IMR-90 (cell line): Measurements from ENCODE around the gene CPLX1. TPM values are rescaled to one million over a fixed set of nuclear protein-coding genes. Genes with fewer than 3 reads are reported as not detected.

ENCODE experiments used
- ATAC-seq: fragments of 200-7000 bp; cut with Tn5 transposase; 2 replicates; pipeline ENCODE4 v1.9.1; 2020; ENCODE audit warnings: low read depth, mild to moderate bottlenecking, moderate library complexity
- BruUV-seq: library from RNA; stranded (reverse); fragments of 400-500 nt; replicated peaks from 2 replicates; lab custom pipeline; 2021; lab: Mats Ljungman, UMichigan
- CTCF ChIA-PET: fragments of 300-600 bp; formaldehyde crosslinking; extraction: SDS; loops from one replicate; lab custom pipeline; 2021; ENCODE audit warnings: antibody characterized with exemption; lab: Yijun Ruan, JAX
- POLR2A ChIA-PET: fragments of 300-600 bp; sonication (Branson Sonifier 250); formaldehyde crosslinking; loops from one replicate; lab custom pipeline; 2022; ENCODE audit warnings: antibody characterized with exemption; ENCODE audit not compliant: unreplicated experiment; lab: Charles Lee
- DNase-seq: peaks from one replicate; pipeline ENCODE4 v3.0.0; 2013
- H2AFZ ChIP-seq: replicated peaks from 2 replicates; pipeline ENCODE3; 2013; ENCODE audit warnings: low read length, mild to moderate bottlenecking; ENCODE audit not compliant: poor library complexity
- H2AK5ac ChIP-seq: 2 replicates; pipeline ENCODE4 v1.6.1; 2013; ENCODE audit warnings: low read depth, low read length, inconsistent platforms
- H2AK9ac ChIP-seq: replicated peaks from 2 replicates; pipeline ENCODE3; 2013; ENCODE audit warnings: mild to moderate bottlenecking, low read depth, low read length, moderate library complexity; ENCODE audit not compliant: poor library complexity
- H2BK120ac ChIP-seq: 2 replicates; pipeline ENCODE4 v1.6.1; 2013; ENCODE audit warnings: low read depth, low read length, inconsistent platforms
- H2BK15ac ChIP-seq: 3 replicates; pipeline ENCODE4 v1.6.1; 2013; ENCODE audit warnings: low read depth, low read length, inconsistent platforms
- H2BK20ac ChIP-seq: 2 replicates; pipeline ENCODE4 v1.6.1; 2013; ENCODE audit warnings: low read depth, mild to moderate bottlenecking, inconsistent platforms, low read length, moderate library complexity
- H2BK5ac ChIP-seq: 2 replicates; pipeline ENCODE4 v1.6.1; 2013; ENCODE audit warnings: mild to moderate bottlenecking, low read depth, low read length, inconsistent platforms; ENCODE audit not compliant: poor library complexity, severe bottlenecking
- H3K14ac ChIP-seq: replicated peaks from 2 replicates; pipeline ENCODE4 v1.6.1; 2013; ENCODE audit warnings: low read depth, low read length, inconsistent platforms
- H3K18ac ChIP-seq: 2 replicates; pipeline ENCODE4 v1.6.1; 2013; ENCODE audit warnings: low read depth, low read length, control low read depth
- H3K23ac ChIP-seq: 2 replicates; pipeline ENCODE4 v1.6.1; 2013; ENCODE audit warnings: low read depth, low read length, inconsistent platforms
- H3K27ac ChIP-seq: 2 replicates; pipeline ENCODE4 v1.5.1; 2013; ENCODE audit warnings: mild to moderate bottlenecking, control low read depth, low read length; ENCODE audit not compliant: insufficient read depth
- H3K27me3 ChIP-seq: 2 replicates; pipeline ENCODE4 v1.6.1; 2013; ENCODE audit warnings: low read length; ENCODE audit not compliant: control insufficient read depth, insufficient read depth
- H3K36me3 ChIP-seq: 2 replicates; pipeline ENCODE4 v1.6.1; 2013; ENCODE audit warnings: low read length, mixed read lengths; ENCODE audit not compliant: control insufficient read depth, insufficient read depth
- H3K4ac ChIP-seq: 2 replicates; pipeline ENCODE4 v1.6.1; 2013; ENCODE audit warnings: low read depth, low read length, inconsistent platforms
- H3K4me1 ChIP-seq: 2 replicates; pipeline ENCODE4 v1.6.1; 2013; ENCODE audit warnings: low read length, mixed read lengths; ENCODE audit not compliant: control insufficient read depth, insufficient read depth
- H3K4me2 ChIP-seq: 2 replicates; pipeline ENCODE4 v1.6.1; 2013; ENCODE audit warnings: low read depth, mild to moderate bottlenecking, control low read depth, low read length, moderate library complexity
- H3K4me3 ChIP-seq: 2 replicates; pipeline ENCODE4 v1.5.1; 2013; ENCODE audit warnings: low read depth, mild to moderate bottlenecking, control low read depth, low read length, moderate library complexity; ENCODE audit not compliant: insufficient read depth
- H3K56ac ChIP-seq: 2 replicates; pipeline ENCODE4 v1.6.1; 2013; ENCODE audit warnings: low read length, inconsistent platforms; ENCODE audit not compliant: insufficient read depth; ENCODE audit errors: extremely low read depth
- H3K79me1 ChIP-seq, 2 experiments: 2 replicates each; pipeline ENCODE4 v1.6.1; 2013; ENCODE audit warnings: low read length in 2 of 2, inconsistent platforms in 1 of 2, low read depth in 1 of 2
- H3K9ac ChIP-seq: 2 replicates; pipeline ENCODE4 v1.6.1; 2013; ENCODE audit warnings: low read depth, low read length, control low read depth
- H3K9me1 ChIP-seq: 2 replicates; pipeline ENCODE4 v1.6.1; 2013; ENCODE audit warnings: low read length, inconsistent platforms; ENCODE audit not compliant: insufficient read depth
- H3K9me3 ChIP-seq: 2 replicates; pipeline ENCODE4 v1.6.1; 2013; ENCODE audit warnings: low read length; ENCODE audit not compliant: control insufficient read depth, insufficient read depth
- H4K20me1 ChIP-seq: 2 replicates; pipeline ENCODE4 v1.6.1; 2013; ENCODE audit warnings: low read length, inconsistent platforms; ENCODE audit not compliant: insufficient read depth
- H4K5ac ChIP-seq: 2 replicates; pipeline ENCODE4 v1.6.1; 2013; ENCODE audit warnings: mild to moderate bottlenecking, low read depth, low read length, control low read depth
- H4K8ac ChIP-seq, 2 experiments: 2 replicates each; pipeline ENCODE4 v1.6.1; 2013; ENCODE audit warnings: low read depth in 2 of 2, low read length in 2 of 2, control low read depth in 1 of 2, inconsistent platforms in 1 of 2
- H4K91ac ChIP-seq: 2 replicates; pipeline ENCODE4 v1.6.1; 2013; ENCODE audit warnings: low read depth, low read length, inconsistent platforms; ENCODE audit not compliant: insufficient read depth
- BHLHE40 ChIP-seq: fragments of 150-350 bp; IDR thresholded peaks from 2 replicates; pipeline ENCODE4 v1.6.1; 2016; ENCODE audit warnings: mild to moderate bottlenecking, low read depth, low read length
- CEBPB ChIP-seq: IDR thresholded peaks from 2 replicates; pipeline ENCODE4 v1.6.1; 2012; ENCODE audit warnings: low read depth, low read length, improper control_type of control experiment
- CHD1 ChIP-seq: IDR thresholded peaks from 2 replicates; pipeline ENCODE4 v1.6.1; 2012; ENCODE audit warnings: low read depth, low read length, improper control_type of control experiment
- ELK1 ChIP-seq: fragments of 150-350 bp; IDR thresholded peaks from 2 replicates; pipeline ENCODE4 v1.6.1; 2016; ENCODE audit warnings: low read depth, mild to moderate bottlenecking, low read length, moderate library complexity, borderline replicate concordance
- FOS ChIP-seq: fragments of 150-350 bp; IDR thresholded peaks from 2 replicates; pipeline ENCODE4 v1.6.1; 2016; ENCODE audit warnings: low read depth, low read length
- MAFK ChIP-seq: IDR thresholded peaks from 2 replicates; pipeline ENCODE4 v1.6.1; 2012; ENCODE audit warnings: low read depth, low read length, improper control_type of control experiment
- MAZ ChIP-seq: IDR thresholded peaks from 2 replicates; pipeline ENCODE4 v1.6.1; 2012; ENCODE audit warnings: low read depth, mild to moderate bottlenecking, low read length, improper control_type of control experiment, moderate library complexity, borderline replicate concordance
- MXI1 ChIP-seq: IDR thresholded peaks from 2 replicates; pipeline ENCODE4 v1.6.1; 2012; ENCODE audit warnings: low read depth, mild to moderate bottlenecking, low read length, moderate library complexity, borderline replicate concordance
- NFE2L2 ChIP-seq: fragments of 150-350 bp; IDR thresholded peaks from 2 replicates; pipeline ENCODE4 v1.6.1; 2016; ENCODE audit warnings: low read depth, mild to moderate bottlenecking, low read length
- POLR2A ChIP-seq: IDR thresholded peaks from 2 replicates; pipeline ENCODE4 v1.6.1; 2012; ENCODE audit warnings: mild to moderate bottlenecking, low read depth, low read length
- RAD21 ChIP-seq: IDR thresholded peaks from 2 replicates; pipeline ENCODE4 v1.6.1; 2012; ENCODE audit warnings: low read length, improper control_type of control experiment
- RCOR1 ChIP-seq: IDR thresholded peaks from 2 replicates; pipeline ENCODE4 v1.6.1; 2012; ENCODE audit warnings: mild to moderate bottlenecking, low read length, improper control_type of control experiment; ENCODE audit not compliant: insufficient replicate concordance
- RFX5 ChIP-seq: IDR thresholded peaks from 2 replicates; pipeline ENCODE4 v1.8.0; 2012; ENCODE audit warnings: low read depth, mild to moderate bottlenecking, low read length, moderate library complexity
- SMC3 ChIP-seq: fragments of 150-350 bp; IDR thresholded peaks from 2 replicates; pipeline ENCODE4 v1.6.1; 2016; ENCODE audit warnings: low read depth, mild to moderate bottlenecking, antibody characterized with exemption, low read length, moderate library complexity
- USF2 ChIP-seq: fragments of 150-350 bp; IDR thresholded peaks from 2 replicates; pipeline ENCODE4 v1.6.1; 2017; ENCODE audit warnings: mild to moderate bottlenecking, antibody characterized with exemption, low read length, low read depth
- WGBS, 2 experiments: methylation state at CpG; one replicate each; pipeline versions ENCODE4 v1.1.5 to v1.1.7; 2013; ENCODE audit warnings: missing lambda C conversion rate in 2 of 2; ENCODE audit not compliant: insufficient read length in 1 of 2; ENCODE audit errors: extremely low coverage in 2 of 2; 5-methylcytosine and 5-hydroxymethylcytosine counted together
- dilution Hi-C: fragments of 300-500 bp; cut with HindIII; formaldehyde crosslinking; loops from one replicate; pipeline ENCODE4 v1.14.3; 2018; ENCODE audit warnings: low sequenced_read_pairs; ENCODE audit not compliant: unreplicated experiment
- in situ Hi-C: fragments of 300-500 bp; cut with MboI; formaldehyde crosslinking; loops from 3 replicates; pipeline ENCODE4 v1.14.3; 2019; ENCODE audit warnings: low sequenced_read_pairs, inconsistent platforms, mixed read lengths
- intact Hi-C: fragments of 100-400 bp; cut with micrococcal nuclease; formaldehyde crosslinking; loops from 2 replicates; pipeline ENCODE4 v1.10.0; 2022
- polyA plus RNA-seq, 3 experiments: library from polyadenylated mRNA; depleted of rRNA; stranded (reverse); fragments of >200 nt; gene quantifications; 2 replicates each; pipeline ENCODE4 v1.2.3, GENCODE V29; 2012; ENCODE audit warnings: low replicate concordance in 1 of 3
- total RNA-seq: library from RNA; depleted of rRNA; stranded (reverse); fragments of >200 nt; gene quantifications from 2 replicates; pipeline ENCODE4 v1.2.3, GENCODE V29; 2012

CPLX1 gene
- total and polyA plus RNA-seq, 2 of the 4 experiments (the other 2 are of a cell fraction) = 0.05 TPM; not detected in 1

GRCh38 chr4:822361-823175, 3.4 kb downstream of the CPLX1 start:
- Histone ChIP-seq H3K4me2 (no peak overlapping the region), H3K9ac (no peak overlapping the region), H4K20me1 (peaks cover 3% of the 10 kb centered on the region; the same call in 1 of the 2 replicates), H2BK20ac (no peak overlapping the region), H3K18ac (no peak overlapping the region), H3K9me3 (peaks cover 4% of the 10 kb centered on the region), H3K36me3 (no peaks in the 10 kb centered on the region), H3K14ac (no peak overlapping the region), H3K27me3 (peaks cover 81% of the 10 kb centered on the region), H2BK15ac (no peak overlapping the region), H2AFZ (no peak overlapping the region), H4K91ac (no peak overlapping the region), H3K27ac (no peak overlapping the region), H2BK5ac (no peak overlapping the region), H3K9me1 (no peaks in the 10 kb centered on the region), H3K4me3 (no peak overlapping the region), H2BK120ac (no peak overlapping the region), H3K56ac (no peak overlapping the region), H3K4ac (no peak overlapping the region), H2AK9ac (no peak overlapping the region), H4K8ac (no peak overlapping the region), H4K5ac (no peak overlapping the region), H3K4me1 (no peaks in the 10 kb centered on the region; the same call in 1 of the 2 replicates), H3K23ac (no peak overlapping the region), H3K79me1 (no peaks in the 10 kb centered on the region), H2AK5ac (no peak overlapping the region)
- in situ Hi-C loops (no loop called here), dilution Hi-C loops (no loop called here), intact Hi-C loops (no loop called here)
- POLR2A ChIA-PET = no interaction called here
- ATAC-seq (no peak), DNase-seq (no peak)
- CTCF ChIA-PET = no interaction called here
- no TSS peak for BruUV-seq
- WGBS, 2 experiments = 44% methylated on average over 13 of the region's 24 CpGs; no CpG with 5 or more reads in 1 of the 2 experiments
- TF ChIP-seq CEBPB (no peak), RCOR1 (no peak), FOS (no peak), MXI1 (no peak), RFX5 (no peak), ELK1 (no peak), NFE2L2 (no peak), USF2 (no peak), SMC3 (no peak), BHLHE40 (no peak), POLR2A (no peak), MAFK (no peak), RAD21 (no peak), CHD1 (no peak), MAZ (no peak)
